Panc1 (cell line): ENCODE data around the gene AGBL1. TPM values are rescaled to one million over a fixed set of nuclear protein-coding genes. Genes with fewer than 3 reads are reported as not detected.

Source experiments
- ATAC-seq: fragments of 200-7000 bp; cut with Tn5 transposase; 2 replicates; pipeline ENCODE4 v1.9.1; 2020; ENCODE audit warnings: mild to moderate bottlenecking, moderate library complexity
- BruUV-seq: library from RNA; stranded (reverse); fragments of 400-500 nt; replicated peaks from 2 replicates; lab custom pipeline; 2021; lab: Mats Ljungman, UMichigan
- CTCF ChIA-PET: fragments of 300-600 bp; sonication (Branson Sonifier 250); formaldehyde crosslinking; loops from one replicate; lab custom pipeline; 2022; ENCODE audit warnings: antibody characterized with exemption; lab: Charles Lee
- POLR2A ChIA-PET: fragments of 300-600 bp; sonication (Branson Sonifier 250); formaldehyde crosslinking; loops from one replicate; lab custom pipeline; 2022; ENCODE audit warnings: antibody characterized with exemption; lab: Charles Lee
- DNase-seq: peaks from one replicate; pipeline ENCODE4 v3.0.0-alpha.2; 2010; ENCODE audit warnings: low read depth, low spot score
- H3K27ac ChIP-seq: 2 replicates; pipeline ENCODE4 v1.5.1; 2011; ENCODE audit warnings: mild to moderate bottlenecking, low read length, inconsistent platforms
- H3K27me3 ChIP-seq: fragments of 200-500 bp; sonication (Bioruptor generic); 2 replicates; pipeline ENCODE4 v1.6.0; 2014; ENCODE audit warnings: low read length, inconsistent platforms; ENCODE audit not compliant: control insufficient read depth, insufficient read depth
- H3K36me3 ChIP-seq: fragments of 200-500 bp; sonication (Bioruptor generic); 2 replicates; pipeline ENCODE4 v1.5.1; 2014; ENCODE audit warnings: inconsistent platforms, mild to moderate bottlenecking, low read length, moderate library complexity; ENCODE audit not compliant: control insufficient read depth, insufficient read depth
- H3K4me1 ChIP-seq: 2 replicates; pipeline ENCODE4 v1.5.1; 2011; ENCODE audit warnings: inconsistent platforms, mild to moderate bottlenecking, low read length, moderate library complexity; ENCODE audit not compliant: control insufficient read depth, insufficient read depth
- H3K4me3 ChIP-seq, 2 experiments: 2 replicates each; pipeline ENCODE4 v1.5.1; 2011 to 2012; ENCODE audit warnings: low read depth in 2 of 2, low read length in 2 of 2, mild to moderate bottlenecking in 2 of 2, inconsistent platforms in 1 of 2, moderate library complexity in 1 of 2
- H3K9me3 ChIP-seq: fragments of 200-500 bp; sonication (Bioruptor generic); 2 replicates; pipeline ENCODE4 v1.5.1; 2014; ENCODE audit warnings: low read depth, mild to moderate bottlenecking, inconsistent platforms, low read length, moderate library complexity; ENCODE audit not compliant: control insufficient read depth, insufficient read depth
- CTCF ChIP-seq: fragments of 450-650 bp; IDR thresholded peaks from 2 replicates; pipeline ENCODE4 v1.5.1; 2017; ENCODE audit warnings: mild to moderate bottlenecking
- POLR2AphosphoS5 ChIP-seq: IDR thresholded peaks from 2 replicates; pipeline ENCODE4 v1.6.1; 2012; ENCODE audit warnings: mild to moderate bottlenecking, low read depth, low read length, moderate library complexity
- REST ChIP-seq, 2 experiments: IDR thresholded peaks; 2 replicates each; pipeline ENCODE4 v1.6.1; 2011 to 2012; ENCODE audit warnings: low read depth in 2 of 2, control low read depth in 1 of 2, low read length in 1 of 2, mild to moderate bottlenecking in 1 of 2, moderate library complexity in 1 of 2; ENCODE audit not compliant: insufficient read depth in 1 of 2
- SIN3A ChIP-seq: IDR thresholded peaks from 2 replicates; pipeline ENCODE4 v1.6.1; 2012; ENCODE audit warnings: low read depth, mild to moderate bottlenecking, low read length, moderate library complexity, borderline replicate concordance; ENCODE audit not compliant: insufficient read depth
- TCF7L2 ChIP-seq: IDR thresholded peaks from 2 replicates; pipeline ENCODE4 v1.6.1; 2011; ENCODE audit warnings: mild to moderate bottlenecking, low read depth, low read length, inconsistent platforms
- in situ Hi-C: cut with HindIII; loops from 2 replicates; pipeline ENCODE4 v1.10.0; 2016; ENCODE audit warnings: low sequenced_read_pairs, low pct_unique_long_range_greater_than_20kb
- intact Hi-C: fragments of 100-400 bp; cut with micrococcal nuclease; formaldehyde crosslinking; loops from one replicate; pipeline ENCODE4 v1.10.0; 2022; ENCODE audit not compliant: unreplicated experiment
- total RNA-seq: library from RNA; stranded (reverse); gene quantifications from one replicate; pipeline ENCODE4 v1.2.1, GENCODE V29; 2021; ENCODE audit not compliant: unreplicated experiment

Gene AGBL1
- total RNA-seq, 1 experiment from 2014 or later, result not detected

DNA sequence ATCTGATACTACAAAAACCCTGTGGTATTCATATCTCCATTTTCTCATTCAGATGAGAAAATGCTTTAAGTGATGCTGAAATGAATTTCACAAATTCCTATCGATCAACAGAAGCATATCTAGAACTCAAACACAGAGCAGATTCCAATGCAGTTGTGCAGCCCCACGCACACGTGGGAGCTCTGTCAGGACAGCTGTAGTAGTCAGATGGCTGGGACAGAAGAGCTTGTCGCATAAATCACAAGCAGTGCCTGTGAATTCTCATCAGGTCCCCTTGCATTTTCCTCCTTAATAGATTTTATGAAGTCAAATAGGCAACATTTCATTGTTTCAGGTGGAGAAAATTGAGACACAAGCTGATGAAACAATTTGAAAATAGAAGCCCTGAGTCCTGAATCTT is 792.3 kb downstream of the AGBL1 start:
- H3K4me1 ChIP-seq, result no peaks in the 10 kb centered on the region
- TF ChIP-seq POLR2AphosphoS5 (no peak), SIN3A (no peak), TCF7L2 (no peak), CTCF (no peak), REST (IDR thresholded peaks at IDR 0.05; ENCODE audit: insufficient read depth in 1 of 2, low read depth in 2 of 2, low read length in 1 of 2) (no peak)
- no peak overlapping the region for H3K4me3 ChIP-seq
- ChIA-PET POLR2A (no interaction called here), CTCF (no interaction called here)
- DNase-seq, result no peak
- H3K9me3 ChIP-seq, result no peaks in the 10 kb centered on the region
- no TSS peak for BruUV-seq
- H3K27me3 ChIP-seq, result no peaks in the 10 kb centered on the region
- H3K27ac ChIP-seq, result no peak overlapping the region
- no peak for ATAC-seq
- intact Hi-C loops (no loop called here), in situ Hi-C loops (no loop called here)
- H3K36me3 ChIP-seq, result no peaks in the 10 kb centered on the region

- no peak for DNase-seq
- TF ChIP-seq TCF7L2 (no peak), SIN3A (no peak), REST (IDR thresholded peaks at IDR 0.05; ENCODE audit: insufficient read depth in 1 of 2, low read depth in 2 of 2, low read length in 1 of 2) (no peak), CTCF (no peak), POLR2AphosphoS5 (no peak)
- ChIA-PET CTCF (no interaction called here), POLR2A (no interaction called here)
- no peaks in the 10 kb centered on the region for H3K27me3 ChIP-seq
- BruUV-seq, result no TSS peak
- no peak overlapping the region for H3K27ac ChIP-seq
- intact Hi-C loops, result no loop called here
- no peak for ATAC-seq
- no peak overlapping the region for H3K4me3 ChIP-seq
- in situ Hi-C loops, result no loop called here
- H3K4me1 ChIP-seq, result no peaks in the 10 kb centered on the region
- no peaks in the 10 kb centered on the region for H3K36me3 ChIP-seq
- H3K9me3 ChIP-seq, result no peaks in the 10 kb centered on the region
Measured at GRCh38 chr15:86872782-86873181, 793.1 kb downstream of the AGBL1 start.
